Vagina (tissue), 2 donors: ENCODE data around the gene TP73.

ENCODE experiments used
- POLR2A ChIP-seq, 2 donors: fragments of 450-650 bp; IDR thresholded peaks; one replicate each; pipeline ENCODE4 v1.6.1; 2017; ENCODE audit warnings: antibody characterized with exemption in 2 of 2, mild to moderate bottlenecking in 2 of 2, moderate library complexity in 2 of 2
- TF ChIP-seq, protein P1 (sequence below), 3 experiments: fragments of 450-650 bp in 2 of 3; fragments of 200-600 bp in 1 of 3; sonication (generic) in 1 of 3; IDR thresholded peaks; one replicate each; pipeline ENCODE4 v1.5.1; 2017 to 2019; ENCODE audit warnings: antibody characterized with exemption in 3 of 3, mild to moderate bottlenecking in 2 of 3, moderate library complexity in 2 of 3

DNA sequence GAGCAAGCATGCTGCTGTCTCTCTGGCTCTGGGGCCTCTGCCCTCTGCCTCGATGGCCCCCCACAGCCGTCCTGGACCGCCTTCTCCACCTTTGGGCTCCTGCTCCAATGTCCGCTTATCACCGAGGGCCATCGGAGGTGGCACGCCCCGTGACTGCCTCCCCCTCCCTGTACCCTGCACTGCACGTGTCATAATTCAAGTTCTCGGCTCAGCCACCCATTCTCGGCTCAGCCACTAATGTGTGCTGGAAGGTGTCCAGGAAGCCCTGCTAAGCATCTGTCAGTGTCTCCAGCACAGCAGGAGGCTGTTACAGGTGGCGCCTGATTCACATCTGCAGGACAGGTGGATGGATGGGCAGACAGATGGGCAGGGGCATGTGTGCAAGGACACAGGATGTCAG is 45.5 kb downstream of the TP73 start:
- no peak for TF ChIP-seq POLR2A (IDR thresholded peaks at IDR 0.05)
- TF ChIP-seq, protein P1, sequence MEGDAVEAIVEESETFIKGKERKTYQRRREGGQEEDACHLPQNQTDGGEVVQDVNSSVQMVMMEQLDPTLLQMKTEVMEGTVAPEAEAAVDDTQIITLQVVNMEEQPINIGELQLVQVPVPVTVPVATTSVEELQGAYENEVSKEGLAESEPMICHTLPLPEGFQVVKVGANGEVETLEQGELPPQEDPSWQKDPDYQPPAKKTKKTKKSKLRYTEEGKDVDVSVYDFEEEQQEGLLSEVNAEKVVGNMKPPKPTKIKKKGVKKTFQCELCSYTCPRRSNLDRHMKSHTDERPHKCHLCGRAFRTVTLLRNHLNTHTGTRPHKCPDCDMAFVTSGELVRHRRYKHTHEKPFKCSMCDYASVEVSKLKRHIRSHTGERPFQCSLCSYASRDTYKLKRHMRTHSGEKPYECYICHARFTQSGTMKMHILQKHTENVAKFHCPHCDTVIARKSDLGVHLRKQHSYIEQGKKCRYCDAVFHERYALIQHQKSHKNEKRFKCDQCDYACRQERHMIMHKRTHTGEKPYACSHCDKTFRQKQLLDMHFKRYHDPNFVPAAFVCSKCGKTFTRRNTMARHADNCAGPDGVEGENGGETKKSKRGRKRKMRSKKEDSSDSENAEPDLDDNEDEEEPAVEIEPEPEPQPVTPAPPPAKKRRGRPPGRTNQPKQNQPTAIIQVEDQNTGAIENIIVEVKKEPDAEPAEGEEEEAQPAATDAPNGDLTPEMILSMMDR (IDR thresholded peaks at IDR 0.05) = no peak
